A673 (cell line): Measurements from ENCODE around the gene SLC22A3. TPM values are rescaled to one million over a fixed set of nuclear protein-coding genes. Genes with fewer than 3 reads are reported as not detected.
"Not testable (repeated sequence)": the region's sequence is repeated elsewhere in the genome, so short reads cannot be mapped to it uniquely, and the experiment has no call there.

Source experiments
- BruUV-seq: library from RNA; stranded (reverse); fragments of 400-500 nt; replicated peaks from 2 replicates; lab custom pipeline; 2021; lab: Mats Ljungman, UMichigan
- CTCF ChIA-PET: fragments of 300-600 bp; sonication (Branson Sonifier 250); formaldehyde crosslinking; loops from one replicate; lab custom pipeline; 2022; ENCODE audit warnings: antibody characterized with exemption; lab: Charles Lee
- POLR2A ChIA-PET: fragments of 300-600 bp; sonication (Branson Sonifier 250); formaldehyde crosslinking; loops from one replicate; lab custom pipeline; 2022; ENCODE audit warnings: antibody characterized with exemption; ENCODE audit not compliant: low non-redundant PET; lab: Charles Lee
- DNase-seq: peaks from one replicate; pipeline ENCODE4 v3.0.0-alpha.2; 2015; ENCODE audit warnings: low spot score
- H3K27ac ChIP-seq: fragments of 200-600 bp; sonication (generic); 2 replicates; pipeline ENCODE4 v1.5.1; 2016; ENCODE audit warnings: mixed run types, low read depth, mild to moderate bottlenecking, mixed read lengths, antibody characterized with exemption, low read length; ENCODE audit not compliant: poor library complexity, severe bottlenecking
- H3K27me3 ChIP-seq: fragments of 200-600 bp; sonication (generic); replicated peaks from 2 replicates; pipeline ENCODE4 v1.6.1; 2017; ENCODE audit warnings: mixed run types, low read depth, mild to moderate bottlenecking, mixed read lengths, antibody characterized with exemption, low read length; ENCODE audit not compliant: insufficient read depth, poor library complexity
- H3K36me3 ChIP-seq: fragments of 200-600 bp; sonication (generic); 2 replicates; pipeline ENCODE4 v1.6.1; 2016; ENCODE audit warnings: mixed run types, mild to moderate bottlenecking, mixed read lengths, antibody characterized with exemption, low read length; ENCODE audit not compliant: insufficient read depth, poor library complexity, severe bottlenecking
- H3K4me1 ChIP-seq: fragments of 200-600 bp; sonication (generic); 2 replicates; pipeline ENCODE4 v1.6.1; 2017; ENCODE audit warnings: mixed run types, mild to moderate bottlenecking, mixed read lengths, antibody characterized with exemption, low read length; ENCODE audit not compliant: insufficient read depth, poor library complexity, severe bottlenecking
- H3K4me3 ChIP-seq: fragments of 200-600 bp; sonication (generic); 2 replicates; pipeline ENCODE4 v1.5.1; 2016; ENCODE audit warnings: low read depth, mixed run types, mild to moderate bottlenecking, mixed read lengths, low read length; ENCODE audit not compliant: poor library complexity, severe bottlenecking
- H3K9me3 ChIP-seq: fragments of 200-600 bp; sonication (generic); 2 replicates; pipeline ENCODE4 v1.6.1; 2016; ENCODE audit warnings: mixed run types, low read depth, mild to moderate bottlenecking, mixed read lengths, antibody characterized with exemption, low read length; ENCODE audit not compliant: poor library complexity, severe bottlenecking
- EZH2 ChIP-seq: fragments of 200-600 bp; sonication (generic); IDR thresholded peaks from 2 replicates; pipeline ENCODE4 v1.6.1; 2017; ENCODE audit warnings: borderline replicate concordance, low read depth, mild to moderate bottlenecking, mixed read lengths, antibody characterized with exemption, low read length; ENCODE audit not compliant: poor library complexity, severe bottlenecking
- intact Hi-C: fragments of 100-400 bp; cut with micrococcal nuclease; formaldehyde crosslinking; loops from one replicate; pipeline ENCODE4 v1.10.0; 2022; ENCODE audit not compliant: unreplicated experiment
- total RNA-seq: library from RNA; stranded (reverse); gene quantifications from 2 replicates; pipeline ENCODE4 v1.2.3, GENCODE V29; 2021
- TF ChIP-seq, protein P1 (sequence below): fragments of 300-800, 200-600 bp; sonication (generic); conservative IDR thresholded peaks from 2 replicates; pipeline ENCODE4 v1.5.1; 2017; ENCODE audit warnings: low read depth, mild to moderate bottlenecking, antibody characterized with exemption, low read length, moderate library complexity, mixed read lengths

The SLC22A3 gene
- total RNA-seq, 1 experiment from 2014 or later, result not detected

DNA sequence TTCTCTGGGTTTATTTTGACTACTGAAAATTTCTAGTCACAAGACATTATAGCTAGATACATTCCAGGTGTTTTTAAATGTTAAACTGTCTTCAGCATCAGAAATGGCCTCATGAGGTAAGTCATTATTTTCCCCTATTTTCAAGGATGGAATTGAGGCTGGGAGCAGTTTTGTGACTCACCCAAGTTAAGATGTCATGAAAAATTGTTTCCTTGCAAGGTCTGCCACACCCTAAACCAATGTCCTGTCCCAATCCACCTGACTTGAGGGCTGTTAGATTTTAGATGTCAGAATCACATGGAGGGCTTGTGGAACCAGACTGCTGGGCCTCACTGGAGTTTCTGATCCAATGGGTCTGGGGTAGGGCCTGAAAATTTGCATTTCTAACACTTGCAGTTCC is 16.9 kb downstream of the SLC22A3 start:
- CTCF ChIA-PET, result no interaction called here
- POLR2A ChIA-PET, result no interaction called here
- TF ChIP-seq, protein P1, sequence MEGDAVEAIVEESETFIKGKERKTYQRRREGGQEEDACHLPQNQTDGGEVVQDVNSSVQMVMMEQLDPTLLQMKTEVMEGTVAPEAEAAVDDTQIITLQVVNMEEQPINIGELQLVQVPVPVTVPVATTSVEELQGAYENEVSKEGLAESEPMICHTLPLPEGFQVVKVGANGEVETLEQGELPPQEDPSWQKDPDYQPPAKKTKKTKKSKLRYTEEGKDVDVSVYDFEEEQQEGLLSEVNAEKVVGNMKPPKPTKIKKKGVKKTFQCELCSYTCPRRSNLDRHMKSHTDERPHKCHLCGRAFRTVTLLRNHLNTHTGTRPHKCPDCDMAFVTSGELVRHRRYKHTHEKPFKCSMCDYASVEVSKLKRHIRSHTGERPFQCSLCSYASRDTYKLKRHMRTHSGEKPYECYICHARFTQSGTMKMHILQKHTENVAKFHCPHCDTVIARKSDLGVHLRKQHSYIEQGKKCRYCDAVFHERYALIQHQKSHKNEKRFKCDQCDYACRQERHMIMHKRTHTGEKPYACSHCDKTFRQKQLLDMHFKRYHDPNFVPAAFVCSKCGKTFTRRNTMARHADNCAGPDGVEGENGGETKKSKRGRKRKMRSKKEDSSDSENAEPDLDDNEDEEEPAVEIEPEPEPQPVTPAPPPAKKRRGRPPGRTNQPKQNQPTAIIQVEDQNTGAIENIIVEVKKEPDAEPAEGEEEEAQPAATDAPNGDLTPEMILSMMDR, result no peak
- no peak for TF ChIP-seq EZH2
- no peaks in the 10 kb centered on the region for H3K9me3 ChIP-seq
- H3K27me3 ChIP-seq, result no peaks in the 10 kb centered on the region
- no peak overlapping the region for H3K27ac ChIP-seq
- H3K4me1 ChIP-seq, result no peaks in the 10 kb centered on the region
- intact Hi-C loops, result no loop called here
- no peak overlapping the region for H3K4me3 ChIP-seq
- no peaks in the 10 kb centered on the region for H3K36me3 ChIP-seq
- no peak for DNase-seq
- no TSS peak for BruUV-seq

DNA sequence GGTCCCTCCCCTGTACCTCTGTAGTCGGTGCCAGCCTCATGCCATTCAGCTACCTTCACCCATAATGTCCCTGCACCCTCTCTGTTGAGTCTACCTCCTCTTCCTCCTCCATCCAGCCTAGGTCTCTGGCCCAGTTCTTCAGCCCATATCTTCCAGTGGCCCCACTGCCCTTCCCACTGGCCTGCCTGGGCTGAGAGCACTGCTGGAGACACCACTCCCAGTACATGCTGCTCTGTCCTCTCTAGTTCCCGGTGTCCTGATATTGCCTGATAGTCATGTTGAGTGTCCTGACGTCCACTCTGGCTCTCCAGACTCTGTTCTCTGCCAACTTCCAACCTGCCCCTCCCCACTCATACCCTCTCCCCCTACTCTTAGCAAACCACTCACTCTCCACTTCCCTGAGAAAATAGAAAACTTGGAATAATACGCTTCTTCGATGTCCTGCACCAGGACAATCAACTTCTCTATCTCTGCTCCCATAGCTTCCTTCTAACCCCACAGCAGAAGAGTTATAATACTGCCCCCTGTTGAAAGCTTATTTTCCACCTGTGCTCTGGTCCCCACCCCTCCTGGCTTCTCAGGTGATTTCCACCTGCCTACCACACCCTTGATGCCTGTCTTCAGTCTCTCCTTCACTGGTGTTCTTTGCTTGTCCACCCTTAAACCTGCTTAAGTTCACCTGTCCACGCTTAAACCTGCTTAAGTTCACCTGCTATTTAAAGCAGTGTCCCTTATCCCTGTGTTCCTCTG is 19.8 kb downstream of the SLC22A3 start:
- no peaks in the 10 kb centered on the region for H3K36me3 ChIP-seq
- no peak overlapping the region for H3K4me3 ChIP-seq
- TF ChIP-seq, protein P1, result no peak
- no peak for TF ChIP-seq EZH2
- no TSS peak for BruUV-seq
- no peak overlapping the region for H3K27ac ChIP-seq
- H3K27me3 ChIP-seq, result no peaks in the 10 kb centered on the region
- no peaks in the 10 kb centered on the region for H3K4me1 ChIP-seq
- H3K9me3 ChIP-seq, result no peaks in the 10 kb centered on the region
- POLR2A ChIA-PET, result no interaction called here
- CTCF ChIA-PET, result no interaction called here
- no peak for DNase-seq
- intact Hi-C loops, result no loop called here

DNA sequence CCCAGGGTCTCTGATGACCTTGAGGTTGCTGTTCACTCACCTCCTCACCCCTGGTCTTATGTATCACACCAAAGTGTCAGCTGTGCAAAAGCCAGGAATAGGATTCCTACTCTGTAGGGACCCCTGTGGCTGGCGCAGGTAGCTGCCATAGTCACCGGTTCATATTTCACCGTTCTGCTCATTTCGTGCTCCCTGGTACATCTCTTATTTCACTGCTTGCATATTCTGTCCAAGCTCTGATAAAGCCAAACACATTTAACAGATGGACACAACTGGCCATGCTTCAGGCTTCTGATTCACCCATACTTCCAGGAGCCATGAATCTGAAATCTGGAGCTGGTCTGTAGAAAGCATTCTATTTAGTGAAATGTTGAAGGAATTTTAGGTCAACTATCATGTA is 20.5 kb downstream of the SLC22A3 start:
- BruUV-seq, result no TSS peak
- DNase-seq, result no peak
- Histone ChIP-seq H3K36me3 (no peaks in the 10 kb centered on the region), H3K27ac (no peak overlapping the region), H3K9me3 (no peaks in the 10 kb centered on the region), H3K27me3 (no peaks in the 10 kb centered on the region), H3K4me1 (no peaks in the 10 kb centered on the region), H3K4me3 (no peak overlapping the region)
- ChIA-PET POLR2A (no interaction called here), CTCF (no interaction called here)
- intact Hi-C loops, result no loop called here
- TF ChIP-seq, protein P1, result no peak
- no peak for TF ChIP-seq EZH2

DNA sequence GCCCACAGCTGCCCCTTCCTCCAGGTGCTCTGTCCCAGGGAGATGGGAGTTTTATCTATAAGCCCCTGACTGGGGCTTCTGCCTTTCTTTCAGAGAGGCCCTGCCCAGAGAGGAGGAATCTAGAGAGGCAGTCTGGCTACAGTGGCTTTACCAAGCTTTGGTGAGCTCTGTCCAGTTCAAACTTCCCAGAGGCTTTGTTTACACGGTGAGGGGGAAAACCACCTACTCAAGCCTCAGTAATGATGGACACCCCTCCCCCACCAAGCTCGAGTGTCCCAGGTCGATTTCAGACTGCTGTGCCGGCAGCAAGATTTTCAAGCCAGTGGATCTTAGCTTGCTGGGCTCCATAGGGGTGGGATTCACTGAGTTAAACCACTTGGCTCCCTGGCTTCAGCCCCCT is 25.4 kb downstream of the SLC22A3 start:
- H3K4me3 ChIP-seq, POLR2A ChIA-PET, H3K4me1 ChIP-seq, BruUV-seq, H3K27ac ChIP-seq, intact Hi-C loops, H3K36me3 ChIP-seq, DNase-seq, H3K9me3 ChIP-seq, CTCF ChIA-PET, H3K27me3 ChIP-seq: not testable (repeated sequence)
